ENCODE results near the gene SPANXD. TPM values are rescaled to one million over a fixed set of nuclear protein-coding genes. Genes with fewer than 3 reads are reported as not detected.

Gene SPANXD
- total RNA-seq, 2 donors from 2014 or later, result not detected

- Mint-ChIP-seq H3K36me3 (ENCODE audit: low read depth) (no peaks in the 10 kb centered on the region), H3K27ac (no peak overlapping the region), H3K27me3 (ENCODE audit: insufficient read depth) (no peaks in the 10 kb centered on the region), H3K9me3 (peaks cover 38% of the 10 kb centered on the region), H3K4me1 (no peaks in the 10 kb centered on the region), H3K4me3 (no peak overlapping the region)
- H3K9ac ChIP-seq (ENCODE audit: extremely low read depth, low read length, poor library complexity, severe bottlenecking), result no peak overlapping the region
- H3K27ac ChIP-seq (ENCODE audit: low read depth, low read length), result no peak overlapping the region
- no peaks in the 10 kb centered on the region for H3K9me3 ChIP-seq (ENCODE audit: control insufficient read depth, low read length)
- TF ChIP-seq, protein P1, sequence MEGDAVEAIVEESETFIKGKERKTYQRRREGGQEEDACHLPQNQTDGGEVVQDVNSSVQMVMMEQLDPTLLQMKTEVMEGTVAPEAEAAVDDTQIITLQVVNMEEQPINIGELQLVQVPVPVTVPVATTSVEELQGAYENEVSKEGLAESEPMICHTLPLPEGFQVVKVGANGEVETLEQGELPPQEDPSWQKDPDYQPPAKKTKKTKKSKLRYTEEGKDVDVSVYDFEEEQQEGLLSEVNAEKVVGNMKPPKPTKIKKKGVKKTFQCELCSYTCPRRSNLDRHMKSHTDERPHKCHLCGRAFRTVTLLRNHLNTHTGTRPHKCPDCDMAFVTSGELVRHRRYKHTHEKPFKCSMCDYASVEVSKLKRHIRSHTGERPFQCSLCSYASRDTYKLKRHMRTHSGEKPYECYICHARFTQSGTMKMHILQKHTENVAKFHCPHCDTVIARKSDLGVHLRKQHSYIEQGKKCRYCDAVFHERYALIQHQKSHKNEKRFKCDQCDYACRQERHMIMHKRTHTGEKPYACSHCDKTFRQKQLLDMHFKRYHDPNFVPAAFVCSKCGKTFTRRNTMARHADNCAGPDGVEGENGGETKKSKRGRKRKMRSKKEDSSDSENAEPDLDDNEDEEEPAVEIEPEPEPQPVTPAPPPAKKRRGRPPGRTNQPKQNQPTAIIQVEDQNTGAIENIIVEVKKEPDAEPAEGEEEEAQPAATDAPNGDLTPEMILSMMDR (conservative IDR thresholded peaks at IDR 0.05), result no peak
- no peaks in the 10 kb centered on the region for H3K27me3 ChIP-seq (ENCODE audit: control insufficient read depth, insufficient read depth, low read length, poor library complexity, severe bottlenecking)
- 75 to 83% methylated on average over 1 to 4 of the region's 4 CpGs for WGBS, 2 experiments (ENCODE audit: insufficient coverage in 1 of 2, insufficient read length in 1 of 2)
- DNase-seq, result no peak
- H3K4me3 ChIP-seq (ENCODE audit: low read length), result no peak overlapping the region
- H3K4me1 ChIP-seq (ENCODE audit: control insufficient read depth, insufficient read depth, low read length), result no peaks in the 10 kb centered on the region
- H3K36me3 ChIP-seq (ENCODE audit: control insufficient read depth, insufficient read depth, low read length), result no peaks in the 10 kb centered on the region
Observed at GRCh38 chrX:141701072-141701471, 2.5 kb upstream of the SPANXD start.

GRCh38 chrX:141673946-141674345 lies 24.6 kb downstream of the SPANXD start:
- Mint-ChIP-seq H3K27ac (no peak overlapping the region), H3K27me3 (ENCODE audit: insufficient read depth) (no peaks in the 10 kb centered on the region), H3K36me3 (ENCODE audit: low read depth) (no peaks in the 10 kb centered on the region), H3K4me1 (no peaks in the 10 kb centered on the region), H3K9me3 (peaks cover 37% of the 10 kb centered on the region), H3K4me3 (no peak overlapping the region)
- no peak overlapping the region for H3K27ac ChIP-seq (ENCODE audit: low read depth, low read length)
- H3K4me3 ChIP-seq (ENCODE audit: low read length), result no peak overlapping the region
- H3K36me3 ChIP-seq (ENCODE audit: control insufficient read depth, insufficient read depth, low read length), result no peaks in the 10 kb centered on the region
- TF ChIP-seq, protein P1 (conservative IDR thresholded peaks at IDR 0.05), result no peak
- H3K9me3 ChIP-seq (ENCODE audit: control insufficient read depth, low read length), result no peaks in the 10 kb centered on the region
- no peaks in the 10 kb centered on the region for H3K27me3 ChIP-seq (ENCODE audit: control insufficient read depth, insufficient read depth, low read length, poor library complexity, severe bottlenecking)
- DNase-seq, result no peak
- no peaks in the 10 kb centered on the region for H3K4me1 ChIP-seq (ENCODE audit: control insufficient read depth, insufficient read depth, low read length)
- no peak overlapping the region for H3K9ac ChIP-seq (ENCODE audit: extremely low read depth, low read length, poor library complexity, severe bottlenecking)
- 100% methylated on average over 1 of the region's 2 CpGs; no CpG with 5 or more reads in 1 of the 2 experiments for WGBS, 2 experiments (ENCODE audit: insufficient coverage in 1 of 2, insufficient read length in 1 of 2)

GRCh38 chrX:141669689-141670088 lies 28.9 kb downstream of the SPANXD start:
- DNase-seq, result no peak
- no peak overlapping the region for H3K27ac ChIP-seq (ENCODE audit: low read depth, low read length)
- no peaks in the 10 kb centered on the region for H3K36me3 ChIP-seq (ENCODE audit: control insufficient read depth, insufficient read depth, low read length)
- TF ChIP-seq, protein P1 (conservative IDR thresholded peaks at IDR 0.05), result no peak
- no peaks in the 10 kb centered on the region for H3K27me3 Mint-ChIP-seq (ENCODE audit: insufficient read depth)
- H3K4me3 Mint-ChIP-seq, result no peak overlapping the region
- no peaks in the 10 kb centered on the region for H3K27me3 ChIP-seq (ENCODE audit: control insufficient read depth, insufficient read depth, low read length, poor library complexity, severe bottlenecking)
- H3K36me3 Mint-ChIP-seq (ENCODE audit: low read depth), result no peaks in the 10 kb centered on the region
- H3K4me1 Mint-ChIP-seq, result no peaks in the 10 kb centered on the region
- H3K27ac Mint-ChIP-seq, result no peak overlapping the region
- WGBS, 2 experiments (ENCODE audit: insufficient coverage in 1 of 2, insufficient read length in 1 of 2), result 100% methylated on average over 1 of the region's 1 CpG
- peaks cover 39% of the 10 kb centered on the region for H3K9me3 Mint-ChIP-seq
- H3K4me3 ChIP-seq (ENCODE audit: low read length), result no peak overlapping the region
- H3K9ac ChIP-seq (ENCODE audit: extremely low read depth, low read length, poor library complexity, severe bottlenecking), result no peak overlapping the region
- no peaks in the 10 kb centered on the region for H3K4me1 ChIP-seq (ENCODE audit: control insufficient read depth, insufficient read depth, low read length)
- no peaks in the 10 kb centered on the region for H3K9me3 ChIP-seq (ENCODE audit: control insufficient read depth, low read length)

Data from endodermal cell (in vitro differentiated cells).